ENCODE data around the gene ZNF335.

GRCh38 chr20:45975686-45976085 lies 3.7 kb upstream of the ZNF335 start:
- TF ChIP-seq, protein P1, sequence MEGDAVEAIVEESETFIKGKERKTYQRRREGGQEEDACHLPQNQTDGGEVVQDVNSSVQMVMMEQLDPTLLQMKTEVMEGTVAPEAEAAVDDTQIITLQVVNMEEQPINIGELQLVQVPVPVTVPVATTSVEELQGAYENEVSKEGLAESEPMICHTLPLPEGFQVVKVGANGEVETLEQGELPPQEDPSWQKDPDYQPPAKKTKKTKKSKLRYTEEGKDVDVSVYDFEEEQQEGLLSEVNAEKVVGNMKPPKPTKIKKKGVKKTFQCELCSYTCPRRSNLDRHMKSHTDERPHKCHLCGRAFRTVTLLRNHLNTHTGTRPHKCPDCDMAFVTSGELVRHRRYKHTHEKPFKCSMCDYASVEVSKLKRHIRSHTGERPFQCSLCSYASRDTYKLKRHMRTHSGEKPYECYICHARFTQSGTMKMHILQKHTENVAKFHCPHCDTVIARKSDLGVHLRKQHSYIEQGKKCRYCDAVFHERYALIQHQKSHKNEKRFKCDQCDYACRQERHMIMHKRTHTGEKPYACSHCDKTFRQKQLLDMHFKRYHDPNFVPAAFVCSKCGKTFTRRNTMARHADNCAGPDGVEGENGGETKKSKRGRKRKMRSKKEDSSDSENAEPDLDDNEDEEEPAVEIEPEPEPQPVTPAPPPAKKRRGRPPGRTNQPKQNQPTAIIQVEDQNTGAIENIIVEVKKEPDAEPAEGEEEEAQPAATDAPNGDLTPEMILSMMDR (conservative IDR thresholded peaks at IDR 0.05), result no peak
- no peak for TF ChIP-seq ZFX (IDR thresholded peaks at IDR 0.05)
